ENCODE results near the gene SULT4A1. TPM values are rescaled to one million over a fixed set of nuclear protein-coding genes. Genes with fewer than 3 reads are reported as not detected.

The SULT4A1 gene
- total RNA-seq, 1 experiment from 2014 or later: not detected

- H3K27me3 ChIP-seq (ENCODE audit: low read length): no peaks in the 10 kb centered on the region
- H3K9me3 ChIP-seq (ENCODE audit: low read length): no peaks in the 10 kb centered on the region
- H2AFZ ChIP-seq (ENCODE audit: low read length): no peak overlapping the region
- no peak overlapping the region for H3K9ac ChIP-seq (ENCODE audit: low read length)
- no peak overlapping the region for H3K4me3 ChIP-seq (ENCODE audit: low read length)
- no peaks in the 10 kb centered on the region for H3K36me3 ChIP-seq (ENCODE audit: insufficient read depth, low read length)
- no peaks in the 10 kb centered on the region for H3K9me2 ChIP-seq (replicated peaks; ENCODE audit: insufficient read depth, low read length)
- H3K4me2 ChIP-seq (ENCODE audit: low read depth, low read length, poor library complexity, severe bottlenecking): no peak overlapping the region
- H3K27ac ChIP-seq (ENCODE audit: low read length): no peak overlapping the region
- no peak for DNase-seq
- H4K20me1 ChIP-seq (ENCODE audit: insufficient read depth, low read depth, low read length): no peaks in the 10 kb centered on the region; the same call in 1 of the 2 replicates
- no peaks in the 10 kb centered on the region for H3K79me2 ChIP-seq (ENCODE audit: low read length)
- no peaks in the 10 kb centered on the region for H3K4me1 ChIP-seq (ENCODE audit: low read length)
Observed at GRCh38 chr22:43847376-43848289, 14.7 kb downstream of the SULT4A1 start.

GRCh38 chr22:43846966-43847365 lies 15.3 kb downstream of the SULT4A1 start:
- Histone ChIP-seq H3K27me3 (ENCODE audit: low read length) (no peaks in the 10 kb centered on the region), H2AFZ (ENCODE audit: low read length) (no peak overlapping the region), H3K4me2 (ENCODE audit: low read depth, low read length, poor library complexity, severe bottlenecking) (no peak overlapping the region), H3K27ac (ENCODE audit: low read length) (no peak overlapping the region), H3K9ac (ENCODE audit: low read length) (no peak overlapping the region), H3K4me3 (ENCODE audit: low read length) (no peak overlapping the region), H3K4me1 (ENCODE audit: low read length) (no peaks in the 10 kb centered on the region), H3K9me3 (ENCODE audit: low read length) (no peaks in the 10 kb centered on the region), H3K36me3 (ENCODE audit: insufficient read depth, low read length) (no peaks in the 10 kb centered on the region), H3K9me2 (replicated peaks; ENCODE audit: insufficient read depth, low read length) (no peaks in the 10 kb centered on the region), H3K79me2 (ENCODE audit: low read length) (no peaks in the 10 kb centered on the region), H4K20me1 (ENCODE audit: insufficient read depth, low read depth, low read length) (no peaks in the 10 kb centered on the region; the same call in 1 of the 2 replicates)
- no peak for DNase-seq

DNA sequence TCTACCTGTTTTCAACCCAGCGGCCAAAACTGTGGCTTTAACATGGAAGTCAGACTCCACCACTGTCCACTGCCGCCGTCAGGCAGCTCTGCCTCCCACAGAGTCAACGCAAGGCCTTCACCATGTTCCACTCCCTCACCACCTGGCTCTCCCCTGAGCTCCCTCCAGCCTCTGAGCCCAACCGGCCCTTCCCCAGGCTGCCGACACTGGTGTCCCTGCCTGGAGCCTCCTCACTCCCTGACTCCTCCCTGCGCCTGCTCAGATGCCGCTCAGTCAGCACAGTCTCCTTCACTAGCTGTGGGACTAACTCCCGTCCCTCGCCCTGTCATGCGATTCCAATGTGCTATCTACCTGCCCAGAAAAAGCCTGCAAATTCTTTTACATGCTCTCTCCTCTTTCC lies 16.3 kb downstream of the SULT4A1 start:
- no peaks in the 10 kb centered on the region for H3K9me3 ChIP-seq (ENCODE audit: low read length)
- H4K20me1 ChIP-seq (ENCODE audit: insufficient read depth, low read depth, low read length): no peaks in the 10 kb centered on the region; the same call in 1 of the 2 replicates
- DNase-seq: no peak
- no peaks in the 10 kb centered on the region for H3K4me1 ChIP-seq (ENCODE audit: low read length)
- H3K27ac ChIP-seq (ENCODE audit: low read length): no peak overlapping the region
- no peaks in the 10 kb centered on the region for H3K79me2 ChIP-seq (ENCODE audit: low read length)
- no peak overlapping the region for H2AFZ ChIP-seq (ENCODE audit: low read length)
- no peak overlapping the region for H3K9ac ChIP-seq (ENCODE audit: low read length)
- H3K4me2 ChIP-seq (ENCODE audit: low read depth, low read length, poor library complexity, severe bottlenecking): no peak overlapping the region
- H3K27me3 ChIP-seq (ENCODE audit: low read length): no peaks in the 10 kb centered on the region
- no peak overlapping the region for H3K4me3 ChIP-seq (ENCODE audit: low read length)
- no peaks in the 10 kb centered on the region for H3K36me3 ChIP-seq (ENCODE audit: insufficient read depth, low read length)
- no peaks in the 10 kb centered on the region for H3K9me2 ChIP-seq (replicated peaks; ENCODE audit: insufficient read depth, low read length)

DNA sequence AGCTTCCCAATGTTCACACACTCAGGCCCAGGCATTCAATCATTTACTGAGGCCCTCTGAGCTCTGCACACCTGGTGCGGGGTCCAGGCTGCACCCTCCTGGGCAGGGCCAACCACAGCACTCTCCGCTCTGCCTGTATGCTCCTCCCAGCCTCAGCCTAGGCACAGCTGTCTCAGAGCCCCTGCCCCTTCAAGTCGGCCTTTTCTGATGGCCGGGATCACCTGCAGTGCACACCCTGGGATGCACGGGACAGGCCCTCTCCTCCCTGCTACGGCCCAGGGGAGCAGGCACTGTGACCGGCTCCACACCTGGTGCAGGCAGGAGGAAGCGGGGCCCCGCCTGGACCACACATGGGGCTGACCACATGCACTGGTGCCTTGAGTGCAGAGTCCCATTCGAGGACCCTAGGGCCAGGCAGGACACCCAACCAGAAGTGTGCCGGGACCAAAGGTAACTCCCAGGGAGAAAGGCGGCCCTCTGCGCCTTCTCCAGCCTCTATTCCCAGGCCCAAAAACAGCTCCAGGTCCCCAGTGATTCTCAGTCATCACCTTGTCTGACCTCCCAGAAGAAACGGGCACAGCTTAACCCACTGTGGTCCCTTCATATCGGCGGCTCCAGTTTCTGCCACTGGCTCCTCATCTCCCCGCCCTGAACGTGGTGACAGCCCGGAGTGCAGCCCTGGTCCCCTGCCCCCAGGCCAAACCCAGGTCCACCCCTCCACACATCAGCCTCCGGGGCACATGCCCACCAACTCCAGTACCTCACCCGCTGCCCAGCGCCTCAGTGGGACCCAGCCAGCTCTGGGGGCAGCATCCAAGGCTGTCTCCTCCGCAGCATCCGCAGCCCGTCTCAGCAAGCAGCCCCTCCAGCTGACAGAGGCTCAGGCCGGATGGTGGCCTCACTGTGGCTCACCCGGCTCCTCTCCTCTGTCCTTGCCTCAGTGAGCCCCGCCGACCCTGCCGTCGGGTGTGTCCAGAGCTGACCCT lies 17.5 kb downstream of the SULT4A1 start:
- DNase-seq: no peak
- no peak overlapping the region for H3K4me3 ChIP-seq (ENCODE audit: low read length)

GRCh38 chr22:43843783-43844530 lies 18.4 kb downstream of the SULT4A1 start:
- H3K9me3 ChIP-seq (ENCODE audit: low read length): no peaks in the 10 kb centered on the region
- H3K36me3 ChIP-seq (ENCODE audit: insufficient read depth, low read length): no peaks in the 10 kb centered on the region
- H3K79me2 ChIP-seq (ENCODE audit: low read length): no peaks in the 10 kb centered on the region
- no peak overlapping the region for H3K9ac ChIP-seq (ENCODE audit: low read length)
- DNase-seq: no peak
- no peak overlapping the region for H3K4me2 ChIP-seq (ENCODE audit: low read depth, low read length, poor library complexity, severe bottlenecking)
- no peaks in the 10 kb centered on the region; the same call in 1 of the 2 replicates for H4K20me1 ChIP-seq (ENCODE audit: insufficient read depth, low read depth, low read length)
- H2AFZ ChIP-seq (ENCODE audit: low read length): no peak overlapping the region
- no peaks in the 10 kb centered on the region for H3K27me3 ChIP-seq (ENCODE audit: low read length)
- no peak overlapping the region for H3K4me3 ChIP-seq (ENCODE audit: low read length)
- H3K4me1 ChIP-seq (ENCODE audit: low read length): no peaks in the 10 kb centered on the region
- H3K27ac ChIP-seq (ENCODE audit: low read length): no peak overlapping the region
- H3K9me2 ChIP-seq (replicated peaks; ENCODE audit: insufficient read depth, low read length): no peaks in the 10 kb centered on the region

More for the DNA sequence above, 17.5 kb downstream of the SULT4A1 start:
- Histone ChIP-seq H3K4me1 (ENCODE audit: low read length) (no peaks in the 10 kb centered on the region), H3K27ac (ENCODE audit: low read length) (no peak overlapping the region), H3K9ac (ENCODE audit: low read length) (no peak overlapping the region), H3K79me2 (ENCODE audit: low read length) (no peaks in the 10 kb centered on the region), H3K27me3 (ENCODE audit: low read length) (no peaks in the 10 kb centered on the region), H3K9me3 (ENCODE audit: low read length) (no peaks in the 10 kb centered on the region), H3K4me2 (ENCODE audit: low read depth, low read length, poor library complexity, severe bottlenecking) (no peak overlapping the region), H2AFZ (ENCODE audit: low read length) (no peak overlapping the region), H3K9me2 (replicated peaks; ENCODE audit: insufficient read depth, low read length) (no peaks in the 10 kb centered on the region), H4K20me1 (ENCODE audit: insufficient read depth, low read depth, low read length) (no peaks in the 10 kb centered on the region; the same call in 1 of the 2 replicates), H3K36me3 (ENCODE audit: insufficient read depth, low read length) (no peaks in the 10 kb centered on the region)

GRCh38 chr22:43841742-43842141 lies 20.6 kb downstream of the SULT4A1 start:
- no peak overlapping the region for H3K4me2 ChIP-seq (ENCODE audit: low read depth, low read length, poor library complexity, severe bottlenecking)

DNA sequence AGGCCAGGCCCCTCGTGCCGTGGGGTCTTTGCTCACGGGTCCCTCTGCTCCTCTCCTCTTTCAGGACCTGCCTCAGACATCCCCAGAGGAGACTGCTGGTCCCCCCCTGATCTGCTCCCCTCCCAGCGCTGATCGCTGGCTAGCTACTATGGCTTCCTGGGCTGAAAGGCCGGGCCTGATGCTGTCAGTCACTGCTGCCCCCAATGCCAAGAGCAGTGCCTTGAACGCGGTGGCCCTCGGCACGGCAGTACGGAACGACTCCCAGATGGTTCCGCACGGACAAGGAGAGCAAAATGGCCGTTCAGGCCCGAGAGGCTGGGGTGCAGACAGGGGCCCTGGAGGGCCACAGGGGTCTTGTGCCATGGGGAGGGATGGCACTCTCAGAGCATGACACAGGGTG lies 21.5 kb downstream of the SULT4A1 start:
- Histone ChIP-seq H3K27me3 (ENCODE audit: low read length) (no peaks in the 10 kb centered on the region), H3K9ac (ENCODE audit: low read length) (no peak overlapping the region), H3K9me3 (ENCODE audit: low read length) (no peaks in the 10 kb centered on the region), H3K4me1 (ENCODE audit: low read length) (no peaks in the 10 kb centered on the region), H3K4me3 (ENCODE audit: low read length) (no peak overlapping the region), H3K4me2 (ENCODE audit: low read depth, low read length, poor library complexity, severe bottlenecking) (no peak overlapping the region), H3K27ac (ENCODE audit: low read length) (no peak overlapping the region), H2AFZ (ENCODE audit: low read length) (no peak overlapping the region), H3K9me2 (replicated peaks; ENCODE audit: insufficient read depth, low read length) (no peaks in the 10 kb centered on the region), H4K20me1 (ENCODE audit: insufficient read depth, low read depth, low read length) (no peaks in the 10 kb centered on the region; the same call in 1 of the 2 replicates), H3K36me3 (ENCODE audit: insufficient read depth, low read length) (no peaks in the 10 kb centered on the region), H3K79me2 (ENCODE audit: low read length) (no peaks in the 10 kb centered on the region)
- no peak for DNase-seq

More at GRCh38 chr22:43841742-43842141, 20.6 kb downstream of the SULT4A1 start:
- no peaks in the 10 kb centered on the region for H3K79me2 ChIP-seq (ENCODE audit: low read length)
- no peaks in the 10 kb centered on the region for H3K9me2 ChIP-seq (replicated peaks; ENCODE audit: insufficient read depth, low read length)
- no peak overlapping the region for H3K4me3 ChIP-seq (ENCODE audit: low read length)
- no peak overlapping the region for H2AFZ ChIP-seq (ENCODE audit: low read length)
- no peaks in the 10 kb centered on the region for H3K4me1 ChIP-seq (ENCODE audit: low read length)
- H3K9ac ChIP-seq (ENCODE audit: low read length): no peak overlapping the region
- no peak for DNase-seq
- H4K20me1 ChIP-seq (ENCODE audit: insufficient read depth, low read depth, low read length): no peaks in the 10 kb centered on the region; the same call in 1 of the 2 replicates
- H3K9me3 ChIP-seq (ENCODE audit: low read length): no peaks in the 10 kb centered on the region
- H3K27me3 ChIP-seq (ENCODE audit: low read length): no peaks in the 10 kb centered on the region
- no peak overlapping the region for H3K27ac ChIP-seq (ENCODE audit: low read length)
- no peaks in the 10 kb centered on the region for H3K36me3 ChIP-seq (ENCODE audit: insufficient read depth, low read length)
